ENCODE measurements around the gene DUSP18.
"Not testable (repeated sequence)": the region's sequence is repeated elsewhere in the genome, so short reads cannot be mapped to it uniquely, and the experiment has no call there.

GRCh38 chr22:30679895-30680690, 12.4 kb upstream of the DUSP18 start:
- TF ChIP-seq CTCF (IDR thresholded peaks at IDR 0.05; ENCODE audit: insufficient read depth, low read length, poor library complexity, severe bottlenecking); EZH2phosphoT487 (conservative IDR thresholded peaks at IDR 0.05; ENCODE audit: low read length): not testable (repeated sequence)
